Sciatic nerve (tissue), 2 donors: ENCODE measurements around the gene SUSD4. TPM values are rescaled to one million over a fixed set of nuclear protein-coding genes. Genes with fewer than 3 reads are reported as not detected.
A peak's percentile ranks its signal among the peaks of the same experiment; 100 is the strongest.

Experiments
- ATAC-seq: fragments of 200-7000 bp; cut with Tn5 transposase; one replicate; pipeline ENCODE4 v1.9.1; 2020; ENCODE audit warnings: mild to moderate bottlenecking, moderate library complexity
- DNase-seq: peaks from one replicate; pipeline ENCODE4 v3.0.0-alpha.2; 2020; ENCODE audit warnings: low spot score
- intact Hi-C: fragments of 100-400 bp; cut with DNase I; formaldehyde crosslinking; loops from one replicate; pipeline ENCODE4 v1.14.2; 2022
- total RNA-seq: library from RNA; stranded (reverse); fragmentation: NEBNext Ultra II Directional; extraction: Animal tissue kit (Norgen Biotek cat#: 25700); gene quantifications from one replicate; pipeline ENCODE4 v1.2.1, GENCODE V29; 2021
- donor health status: DM: no; HTN: no; CAD: no.
- donor health status: DM: no; HTN: no; CAD: no.

SUSD4 gene
- total RNA-seq, 1 donor from 2014 or later, result not detected

GRCh38 chr1:223180731-223181321 lies 183.2 kb downstream of the SUSD4 start:
- intact Hi-C loops, result no loop called here
- DNase-seq (no peak), ATAC-seq (peak; percentile 92)

- intact Hi-C loops, result no loop called here
These were observed 184.2 kb downstream of the SUSD4 start for GRCh38 chr1:223179786-223180185.

GRCh38 chr1:223179280-223179679 lies 184.7 kb downstream of the SUSD4 start:
- ATAC-seq (no peak), DNase-seq (no peak)
- intact Hi-C loops, result no loop called here

More at GRCh38 chr1:223179786-223180185, 184.2 kb downstream of the SUSD4 start:
- DNase-seq (no peak), ATAC-seq (no peak)

GRCh38 chr1:223177681-223178080 lies 186.3 kb downstream of the SUSD4 start:
- DNase-seq (no peak), ATAC-seq (peak; percentile 33)
- intact Hi-C loops, result no loop called here

GRCh38 chr1:223176437-223176836 lies 187.5 kb downstream of the SUSD4 start:
- DNase-seq, result no peak
- no peak for ATAC-seq

GRCh38 chr1:223175633-223176032 lies 188.3 kb downstream of the SUSD4 start:
- DNase-seq (no peak), ATAC-seq (peak; percentile 88)
- intact Hi-C loops, result no loop called here

More at GRCh38 chr1:223176437-223176836, 187.5 kb downstream of the SUSD4 start:
- intact Hi-C loops, result no loop called here

- ATAC-seq (peak; percentile 80), DNase-seq (no peak)
- intact Hi-C loops, result no loop called here
These were observed 188.9 kb downstream of the SUSD4 start for GRCh38 chr1:223175032-223175431.

Other genes with a start within 250 kb of the SUSD4 start
- 16.4 TPM for gene TLR5, start 220.9 kb downstream of the SUSD4 start, total RNA-seq
- gene CCDC185, start 29.2 kb upstream of the SUSD4 start, total RNA-seq, result not detected